ENCODE results near the gene BRI3.

Gene BRI3, protein sequence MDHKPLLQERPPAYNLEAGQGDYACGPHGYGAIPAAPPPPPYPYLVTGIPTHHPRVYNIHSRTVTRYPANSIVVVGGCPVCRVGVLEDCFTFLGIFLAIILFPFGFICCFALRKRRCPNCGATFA

DNA sequence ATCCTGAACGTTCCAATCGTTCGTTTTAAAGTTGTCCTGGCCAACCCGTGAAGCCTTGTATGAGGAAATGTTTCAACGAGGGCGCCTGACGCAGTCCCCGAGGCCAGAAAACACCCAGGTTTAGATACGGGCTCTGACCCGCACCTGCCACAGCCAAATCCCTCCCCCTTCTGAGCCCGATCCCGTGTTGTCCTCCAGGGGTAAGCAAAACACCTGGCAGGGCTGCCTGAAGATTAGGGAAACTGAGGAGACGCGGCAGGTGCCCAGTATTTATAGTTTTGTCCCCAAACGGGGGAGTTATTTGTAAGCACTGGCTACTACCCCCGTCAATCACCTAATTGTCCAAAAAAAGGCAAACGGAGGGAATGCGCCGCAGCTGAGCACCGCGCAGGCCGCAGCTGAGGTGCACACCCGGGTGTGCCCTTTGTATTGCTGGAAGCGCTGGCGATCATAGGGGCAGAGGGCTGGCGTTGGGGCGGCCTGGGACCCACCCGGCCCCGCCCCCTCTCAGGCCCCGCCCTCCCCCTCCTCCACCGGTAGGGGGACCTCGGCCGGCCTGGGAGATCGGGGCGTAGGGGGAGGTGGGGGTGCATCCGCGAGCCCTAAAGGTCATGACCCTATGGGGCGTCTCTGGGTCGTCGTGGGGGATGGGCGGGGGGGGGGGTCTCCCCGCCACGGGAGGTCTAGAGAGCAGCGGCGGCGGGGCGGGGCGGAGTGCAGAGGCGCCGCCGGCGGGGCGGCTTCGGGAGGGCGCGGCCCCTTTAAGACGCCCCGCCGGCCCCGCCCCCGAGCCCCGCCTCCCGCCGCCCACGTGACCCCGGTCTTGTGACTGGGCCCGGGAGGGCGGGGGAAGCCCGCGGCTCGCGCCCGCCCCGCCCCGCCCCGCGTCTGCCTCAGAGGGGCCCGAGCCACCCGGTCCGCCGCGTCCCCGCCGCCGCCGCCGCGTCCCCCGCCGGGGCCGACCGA, at the start of gene BRI3:
BRI3 (plus strand) TSS at position 896 of the 966 bp plus-strand sequence. CDS start 110 bp downstream, outside the sequence.
- DNase-seq (ENCODE audit: low read depth in 2 of 2) = peak; percentile 87 to 94
- peak within 1 kb of the TSS; percentile 83 to 92 for H3K4me3 ChIP-seq (replicated peaks in 1 of 2; ENCODE audit: low read depth in 2 of 2, low read length in 2 of 2)

DNA sequence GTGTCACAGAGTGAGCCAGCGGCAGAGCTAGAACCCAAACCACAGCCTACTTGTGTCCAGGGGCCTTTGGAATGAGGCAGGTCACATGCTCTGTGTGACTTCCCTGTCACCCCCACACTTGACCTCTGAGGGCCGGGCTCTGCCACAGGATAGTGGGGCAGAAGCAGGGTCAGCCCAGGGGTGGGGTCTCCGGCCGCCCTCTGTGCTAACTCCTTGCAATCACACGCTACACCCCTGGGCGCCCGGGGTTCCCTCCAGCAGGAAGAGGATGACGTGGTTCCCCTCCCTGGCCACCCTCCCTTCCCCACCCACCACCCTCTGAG, 49.3 kb upstream of the BRI3 start:
- TF ChIP-seq, protein P1, sequence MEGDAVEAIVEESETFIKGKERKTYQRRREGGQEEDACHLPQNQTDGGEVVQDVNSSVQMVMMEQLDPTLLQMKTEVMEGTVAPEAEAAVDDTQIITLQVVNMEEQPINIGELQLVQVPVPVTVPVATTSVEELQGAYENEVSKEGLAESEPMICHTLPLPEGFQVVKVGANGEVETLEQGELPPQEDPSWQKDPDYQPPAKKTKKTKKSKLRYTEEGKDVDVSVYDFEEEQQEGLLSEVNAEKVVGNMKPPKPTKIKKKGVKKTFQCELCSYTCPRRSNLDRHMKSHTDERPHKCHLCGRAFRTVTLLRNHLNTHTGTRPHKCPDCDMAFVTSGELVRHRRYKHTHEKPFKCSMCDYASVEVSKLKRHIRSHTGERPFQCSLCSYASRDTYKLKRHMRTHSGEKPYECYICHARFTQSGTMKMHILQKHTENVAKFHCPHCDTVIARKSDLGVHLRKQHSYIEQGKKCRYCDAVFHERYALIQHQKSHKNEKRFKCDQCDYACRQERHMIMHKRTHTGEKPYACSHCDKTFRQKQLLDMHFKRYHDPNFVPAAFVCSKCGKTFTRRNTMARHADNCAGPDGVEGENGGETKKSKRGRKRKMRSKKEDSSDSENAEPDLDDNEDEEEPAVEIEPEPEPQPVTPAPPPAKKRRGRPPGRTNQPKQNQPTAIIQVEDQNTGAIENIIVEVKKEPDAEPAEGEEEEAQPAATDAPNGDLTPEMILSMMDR (IDR thresholded peaks at IDR 0.05; ENCODE audit: low read depth, low read length) = no peak
- H3K4me3 ChIP-seq (replicated peaks in 1 of 2; ENCODE audit: low read depth in 2 of 2, low read length in 2 of 2) = no peak overlapping the region
- DNase-seq (ENCODE audit: low read depth in 2 of 2) = no peak

More for the DNA sequence above, at the start of gene BRI3:
- TF ChIP-seq, protein P1 (IDR thresholded peaks at IDR 0.05; ENCODE audit: low read depth, low read length) = no peak

DNA sequence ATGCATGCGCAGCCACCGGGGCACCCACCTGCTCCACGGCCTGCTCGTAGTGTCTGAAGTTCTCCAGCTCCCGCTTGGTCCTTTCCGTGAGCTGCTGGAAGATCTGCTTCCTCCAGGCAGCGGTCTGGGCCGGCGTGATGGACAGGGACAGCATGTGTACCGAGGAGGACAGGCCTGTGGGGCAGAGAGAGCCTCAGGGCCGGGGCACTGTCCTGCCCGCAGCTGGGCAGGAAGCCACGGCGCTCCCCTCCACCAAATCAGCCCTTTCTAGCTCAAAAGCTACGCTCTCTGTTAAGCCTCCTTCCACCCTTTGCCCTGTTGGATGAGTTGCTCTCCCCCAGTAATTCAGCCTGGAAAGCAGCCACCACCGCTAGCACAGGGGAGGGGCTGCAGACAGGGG, 48.7 kb upstream of the BRI3 start:
- TF ChIP-seq, protein P1 (IDR thresholded peaks at IDR 0.05; ENCODE audit: low read depth, low read length) = no peak
- DNase-seq (ENCODE audit: low read depth in 2 of 2) = no peak
- H3K4me3 ChIP-seq (replicated peaks in 1 of 2; ENCODE audit: low read depth in 2 of 2, low read length in 2 of 2) = no peak overlapping the region

DNA sequence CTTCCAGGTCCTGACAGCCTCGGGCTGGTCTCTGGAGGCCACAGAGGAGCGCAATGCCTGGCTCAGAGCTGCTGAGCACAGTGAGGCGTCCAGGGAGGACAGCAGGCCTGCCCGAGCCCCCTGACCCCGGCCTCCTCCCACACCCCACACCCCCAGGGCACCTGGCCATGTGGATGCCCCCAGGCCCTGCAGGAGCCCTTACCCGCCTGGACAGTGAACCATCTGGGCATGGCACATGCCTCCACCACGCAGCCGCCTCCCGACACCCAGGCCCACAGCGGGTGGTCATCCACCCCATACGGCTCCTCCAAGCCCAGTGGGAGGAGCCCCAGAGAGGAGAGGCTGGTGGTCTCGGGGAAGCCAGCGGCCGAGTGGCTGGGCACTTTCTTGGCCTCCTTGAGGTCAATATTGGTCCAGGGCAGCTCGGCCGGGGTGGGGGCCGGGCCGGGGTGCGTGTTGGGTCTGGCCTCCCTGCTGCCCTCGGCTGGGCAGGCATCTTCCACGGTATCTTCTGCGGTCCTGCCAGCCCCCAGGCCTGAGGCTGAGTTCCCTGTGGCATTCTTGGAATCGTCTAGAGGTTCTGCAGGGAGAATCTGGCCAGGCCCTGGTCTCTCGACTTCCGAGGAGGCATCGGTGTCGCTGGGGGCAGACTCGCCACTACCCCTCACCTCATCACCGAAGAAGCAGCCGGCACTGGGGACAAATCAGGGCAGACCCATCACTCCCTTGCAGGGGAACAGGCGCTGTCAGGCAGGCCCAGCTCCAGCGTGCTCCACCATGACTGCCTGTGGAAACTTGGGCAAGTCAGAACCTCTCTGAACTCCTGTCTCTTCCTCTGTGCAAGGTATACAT, 48.0 kb upstream of the BRI3 start:
- H3K4me3 ChIP-seq (replicated peaks in 1 of 2; ENCODE audit: low read depth in 2 of 2, low read length in 2 of 2) = no peak overlapping the region
- DNase-seq (ENCODE audit: low read depth in 2 of 2) = no peak
- TF ChIP-seq, protein P1 (IDR thresholded peaks at IDR 0.05; ENCODE audit: low read depth, low read length) = no peak

DNA sequence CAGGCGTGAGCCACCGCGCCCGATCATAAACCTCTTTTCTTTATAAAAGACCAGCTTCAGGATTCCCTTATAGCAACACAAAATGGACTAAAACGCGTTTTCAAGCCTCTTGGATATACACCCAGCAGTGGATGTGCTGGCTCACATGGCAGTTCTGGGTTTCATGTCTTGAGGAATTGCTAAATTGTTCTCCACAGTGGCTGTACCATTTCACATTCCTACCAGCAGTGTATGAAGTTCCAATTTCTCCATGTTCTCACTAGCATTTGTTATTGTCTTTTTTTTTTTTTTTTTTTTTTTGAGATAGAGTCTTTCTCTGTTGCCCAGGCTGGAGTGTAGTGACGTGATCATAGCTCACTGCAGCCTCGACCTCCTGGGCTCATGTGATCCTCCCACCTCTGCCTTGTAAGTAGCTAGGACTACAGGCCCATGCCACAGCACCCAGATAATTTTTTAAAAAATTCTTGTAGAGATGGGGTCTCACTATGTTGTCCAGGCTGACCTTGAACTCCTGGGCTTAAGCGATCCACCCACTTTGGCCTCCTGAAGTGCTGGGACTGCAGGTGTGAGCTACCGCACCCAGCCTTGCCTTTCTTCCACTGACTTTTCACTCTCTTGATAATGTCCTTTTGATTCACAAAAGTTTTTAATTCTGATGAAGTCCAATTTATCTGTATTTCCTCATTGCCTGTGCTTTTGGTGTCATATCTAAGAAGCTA, 46.9 kb upstream of the BRI3 start:
- H3K4me3 ChIP-seq (replicated peaks in 1 of 2; ENCODE audit: low read depth in 2 of 2, low read length in 2 of 2) = no peak overlapping the region
- DNase-seq (ENCODE audit: low read depth in 2 of 2) = peak; percentile 21 to 25
- TF ChIP-seq, protein P1 (IDR thresholded peaks at IDR 0.05; ENCODE audit: low read depth, low read length) = peak; percentile 4

DNA sequence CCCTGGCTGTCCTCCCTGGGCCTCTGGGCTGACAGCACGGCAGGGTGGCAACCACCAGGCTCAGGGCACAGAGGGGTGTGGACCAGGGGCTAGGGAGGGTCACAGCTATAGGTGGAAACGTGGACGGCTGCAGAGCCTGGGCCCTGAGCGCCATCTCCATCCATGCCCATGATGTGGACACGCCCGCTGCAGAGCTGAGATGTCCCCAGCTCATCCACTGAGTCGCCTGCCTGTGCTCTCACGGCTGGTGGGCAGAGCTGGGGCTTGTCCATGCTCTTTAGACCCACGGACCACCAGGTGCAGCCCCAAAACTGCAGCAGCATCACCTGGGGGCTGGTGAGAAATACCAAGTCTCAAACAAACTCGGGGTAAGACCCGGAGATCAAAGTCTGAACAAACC, 45.6 kb upstream of the BRI3 start:
- no peak overlapping the region for H3K4me3 ChIP-seq (replicated peaks in 1 of 2; ENCODE audit: low read depth in 2 of 2, low read length in 2 of 2)
- DNase-seq (ENCODE audit: low read depth in 2 of 2) = no peak
- TF ChIP-seq, protein P1 (IDR thresholded peaks at IDR 0.05; ENCODE audit: low read depth, low read length) = no peak

Measured in cardiac fibroblast (primary cell).